Activated naive CD8-positive, alpha-beta T cell (primary cell): ENCODE data around the gene RBM23.

Experiments
- H3K27ac Mint-ChIP-seq: one replicate; pipeline ENCODE4 v1.8.0; 2021; ENCODE audit warnings: mixed read lengths
- H3K27me3 Mint-ChIP-seq: one replicate; pipeline ENCODE4 v1.8.0; 2021; ENCODE audit warnings: mixed read lengths
- H3K36me3 Mint-ChIP-seq: one replicate; pipeline ENCODE4 v1.8.0; 2021; ENCODE audit warnings: mixed read lengths
- H3K4me1 Mint-ChIP-seq: one replicate; pipeline ENCODE4 v1.8.0; 2021; ENCODE audit warnings: low read depth, mixed read lengths
- H3K4me3 Mint-ChIP-seq: one replicate; pipeline ENCODE4 v1.8.0; 2021; ENCODE audit warnings: mild to moderate bottlenecking, mixed read lengths
- H3K9me3 Mint-ChIP-seq: one replicate; pipeline ENCODE4 v1.8.0; 2021; ENCODE audit warnings: low read depth, mixed read lengths

The RBM23 gene

GRCh38 chr14:22850944-22851764 lies 67.8 kb downstream of the RBM23 start:
- Mint-ChIP-seq H3K27me3 (peaks cover 5% of the 10 kb centered on the region), H3K9me3 (no peaks in the 10 kb centered on the region), H3K4me3 (no peak overlapping the region), H3K27ac (no peak overlapping the region), H3K36me3 (peaks cover under 1% of the 10 kb centered on the region), H3K4me1 (peaks cover 9% of the 10 kb centered on the region)

DNA sequence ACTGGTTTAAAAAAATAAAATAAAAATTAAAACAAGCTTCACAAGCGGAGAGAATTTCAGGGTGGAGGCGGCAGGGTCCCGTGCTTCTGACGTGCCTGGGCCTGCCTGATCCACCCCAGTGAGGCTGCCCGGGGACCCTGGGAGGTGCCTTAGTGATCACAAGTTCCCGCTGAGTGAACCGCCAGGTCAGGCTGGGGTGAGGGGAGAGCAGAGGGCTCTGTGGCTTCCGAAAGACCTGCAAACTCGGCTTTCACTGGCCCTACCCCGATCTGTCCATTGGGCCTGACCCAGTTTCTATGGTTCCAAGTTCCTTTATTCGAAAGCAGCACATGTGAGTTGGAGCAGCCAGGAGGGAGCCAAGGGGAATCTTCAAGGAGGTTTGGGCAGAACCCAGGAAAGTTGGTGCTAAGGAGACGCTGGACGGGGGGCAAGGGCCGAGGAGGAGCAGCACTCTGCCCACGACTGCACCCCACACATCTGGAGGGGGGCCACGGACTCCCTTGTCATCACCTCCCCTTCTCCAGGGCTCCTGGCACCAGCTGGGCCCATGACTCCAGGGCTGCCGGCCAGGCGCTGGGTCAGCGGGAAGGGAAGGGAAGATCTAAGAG lies 69.6 kb downstream of the RBM23 start:
- Mint-ChIP-seq H3K4me1 (peaks cover 3% of the 10 kb centered on the region), H3K36me3 (no peaks in the 10 kb centered on the region), H3K4me3 (no peak overlapping the region), H3K27ac (no peak overlapping the region), H3K9me3 (no peaks in the 10 kb centered on the region), H3K27me3 (peaks cover 3% of the 10 kb centered on the region)

GRCh38 chr14:22848351-22849164 lies 70.4 kb downstream of the RBM23 start:
- Mint-ChIP-seq H3K9me3 (no peaks in the 10 kb centered on the region), H3K4me3 (no peak overlapping the region), H3K36me3 (no peaks in the 10 kb centered on the region), H3K4me1 (peaks cover 3% of the 10 kb centered on the region), H3K27me3 (peaks cover 3% of the 10 kb centered on the region), H3K27ac (no peak overlapping the region)

GRCh38 chr14:22847661-22848341 lies 71.1 kb downstream of the RBM23 start:
- no peaks in the 10 kb centered on the region for H3K9me3 Mint-ChIP-seq
- peaks cover 1% of the 10 kb centered on the region for H3K4me1 Mint-ChIP-seq
- no peaks in the 10 kb centered on the region for H3K36me3 Mint-ChIP-seq
- no peak overlapping the region for H3K27ac Mint-ChIP-seq
- no peak overlapping the region for H3K4me3 Mint-ChIP-seq
- peaks cover 3% of the 10 kb centered on the region for H3K27me3 Mint-ChIP-seq

DNA sequence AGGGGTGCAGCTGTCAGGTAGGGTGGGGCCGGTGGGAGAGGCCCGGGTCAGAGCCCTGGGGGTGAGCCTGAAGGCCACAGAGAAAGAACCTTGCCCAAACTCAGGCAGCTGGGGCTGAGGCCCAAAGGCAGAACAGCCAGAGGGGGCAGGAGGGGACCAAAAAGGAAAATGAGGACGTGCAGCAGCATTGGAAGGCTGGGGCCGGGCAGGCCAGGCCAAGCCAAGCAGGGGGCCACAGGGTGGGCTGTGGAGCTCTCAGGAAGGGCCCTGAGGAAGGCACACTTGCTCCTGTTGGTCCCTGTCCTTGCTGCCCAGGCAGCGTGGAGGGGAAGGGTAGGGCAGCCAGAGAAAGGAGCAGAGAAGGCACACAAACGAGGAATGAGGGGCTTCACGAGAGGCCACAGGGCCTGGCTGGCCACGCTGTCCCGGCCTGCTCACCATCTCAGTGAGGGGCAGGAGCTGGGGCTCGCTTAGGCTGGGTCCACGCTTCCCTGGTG lies 72.1 kb downstream of the RBM23 start:
- Mint-ChIP-seq H3K9me3 (no peaks in the 10 kb centered on the region), H3K4me1 (no peaks in the 10 kb centered on the region), H3K4me3 (no peak overlapping the region), H3K27ac (no peak overlapping the region), H3K36me3 (no peaks in the 10 kb centered on the region), H3K27me3 (peaks cover 3% of the 10 kb centered on the region)

DNA sequence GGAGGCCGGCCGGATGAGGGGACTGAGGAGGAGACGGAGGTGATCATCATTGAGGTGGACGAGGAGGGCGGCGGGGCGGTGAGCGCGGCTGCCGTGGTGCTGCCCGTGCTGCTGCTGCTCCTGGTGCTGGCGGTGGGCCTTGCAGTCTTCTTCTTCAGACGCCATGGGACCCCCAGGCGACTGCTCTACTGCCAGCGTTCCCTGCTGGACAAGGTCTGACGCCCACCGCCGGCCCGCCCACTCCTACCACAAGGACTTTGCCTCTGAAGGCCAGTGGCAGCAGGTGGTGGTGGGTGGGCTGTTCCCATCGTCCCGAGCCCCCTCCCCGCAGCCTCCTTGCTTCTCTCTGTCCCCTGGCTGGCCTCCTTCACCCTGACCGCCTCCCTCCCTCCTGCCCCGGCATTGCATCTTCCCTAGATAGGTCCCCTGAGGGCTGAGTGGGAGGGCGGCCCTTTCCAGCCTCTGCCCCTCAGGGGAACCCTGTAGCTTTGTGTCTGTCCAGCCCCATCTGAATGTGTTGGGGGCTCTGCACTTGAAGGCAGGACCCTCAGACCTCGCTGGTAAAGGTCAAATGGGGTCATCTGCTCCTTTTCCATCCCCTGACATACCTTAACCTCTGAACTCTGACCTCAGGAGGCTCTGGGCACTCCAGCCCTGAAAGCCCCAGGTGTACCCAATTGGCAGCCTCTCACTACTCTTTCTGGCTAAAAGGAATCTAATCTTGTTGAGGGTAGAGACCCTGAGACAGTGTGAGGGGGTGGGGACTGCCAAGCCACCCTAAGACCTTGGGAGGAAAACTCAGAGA lies 72.9 kb downstream of the RBM23 start:
- Mint-ChIP-seq H3K27me3 (peaks cover 3% of the 10 kb centered on the region), H3K36me3 (no peaks in the 10 kb centered on the region), H3K27ac (no peak overlapping the region), H3K4me1 (no peaks in the 10 kb centered on the region), H3K4me3 (no peak overlapping the region), H3K9me3 (no peaks in the 10 kb centered on the region)

DNA sequence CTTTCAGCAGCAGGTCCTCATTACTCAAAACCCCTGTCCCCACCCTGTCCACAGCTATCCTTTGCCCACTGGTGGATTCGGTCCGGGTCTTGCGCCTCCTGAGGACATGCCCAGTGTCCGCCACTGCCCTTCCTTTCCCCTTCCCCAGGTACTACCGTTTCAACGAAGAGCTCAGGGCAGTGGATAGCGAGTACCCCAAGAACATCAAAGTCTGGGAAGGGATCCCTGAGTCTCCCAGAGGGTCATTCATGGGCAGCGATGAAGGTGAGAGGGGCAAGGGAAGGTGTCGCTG lies 73.9 kb downstream of the RBM23 start:
- Mint-ChIP-seq H3K4me3 (no peak overlapping the region), H3K27ac (no peak overlapping the region), H3K27me3 (peaks cover 3% of the 10 kb centered on the region), H3K9me3 (no peaks in the 10 kb centered on the region), H3K36me3 (no peaks in the 10 kb centered on the region), H3K4me1 (no peaks in the 10 kb centered on the region)

DNA sequence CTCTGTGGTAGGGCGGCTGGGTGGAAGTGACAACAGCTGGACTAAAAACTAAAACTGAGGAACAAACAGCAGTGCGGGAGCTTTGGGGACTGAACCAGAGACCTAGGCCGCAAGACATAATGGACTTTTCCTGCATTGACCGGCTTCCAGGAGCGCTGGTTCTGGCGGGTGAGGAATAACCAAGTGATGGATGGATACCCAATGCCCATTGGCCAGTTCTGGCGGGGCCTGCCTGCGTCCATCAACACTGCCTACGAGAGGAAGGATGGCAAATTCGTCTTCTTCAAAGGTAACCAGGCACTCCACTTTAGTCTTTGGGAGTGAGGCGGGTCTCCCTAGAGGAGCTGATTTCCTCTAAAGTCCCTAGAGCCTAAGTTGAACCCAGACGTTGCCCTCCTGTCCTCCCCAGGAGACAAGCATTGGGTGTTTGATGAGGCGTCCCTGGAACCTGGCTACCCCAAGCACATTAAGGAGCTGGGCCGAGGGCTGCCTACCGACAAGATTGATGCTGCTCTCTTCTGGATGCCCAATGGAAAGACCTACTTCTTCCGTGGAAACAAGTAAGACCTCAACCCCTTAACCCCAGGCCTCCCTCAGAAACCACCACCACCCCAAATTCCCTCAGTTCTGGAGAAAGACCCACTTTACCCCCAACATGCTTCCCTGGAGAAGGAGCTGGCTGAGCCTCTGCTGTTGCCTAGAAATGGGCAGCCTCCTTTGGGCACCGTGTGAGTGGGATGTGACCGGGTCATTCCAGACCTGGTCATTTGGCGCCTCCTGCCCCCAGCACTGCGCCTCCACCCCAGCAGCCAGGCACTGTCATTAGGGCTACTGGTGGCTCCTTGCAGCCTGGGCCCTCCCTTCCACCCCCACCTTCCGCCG lies 74.5 kb downstream of the RBM23 start:
- Mint-ChIP-seq H3K27ac (no peak overlapping the region), H3K4me1 (no peaks in the 10 kb centered on the region), H3K27me3 (peaks cover 3% of the 10 kb centered on the region), H3K9me3 (no peaks in the 10 kb centered on the region), H3K4me3 (no peak overlapping the region), H3K36me3 (no peaks in the 10 kb centered on the region)
